Activated CD8-positive, alpha-beta memory T cell treated with anti-CD3 and anti-CD28 coated beads, Interleukin-2, amount 50 U/mL, for 1 hour (primary cell): ENCODE measurements around the gene CFI.
"Not testable (repeated sequence)": the region's sequence is repeated elsewhere in the genome, so short reads cannot be mapped to it uniquely, and the experiment has no call there.

ENCODE experiments used
- DNase-seq: peaks from one replicate; pipeline ENCODE4 v3.0.0-alpha.2; 2020; ENCODE audit errors: extremely low read depth

The CFI gene

DNA sequence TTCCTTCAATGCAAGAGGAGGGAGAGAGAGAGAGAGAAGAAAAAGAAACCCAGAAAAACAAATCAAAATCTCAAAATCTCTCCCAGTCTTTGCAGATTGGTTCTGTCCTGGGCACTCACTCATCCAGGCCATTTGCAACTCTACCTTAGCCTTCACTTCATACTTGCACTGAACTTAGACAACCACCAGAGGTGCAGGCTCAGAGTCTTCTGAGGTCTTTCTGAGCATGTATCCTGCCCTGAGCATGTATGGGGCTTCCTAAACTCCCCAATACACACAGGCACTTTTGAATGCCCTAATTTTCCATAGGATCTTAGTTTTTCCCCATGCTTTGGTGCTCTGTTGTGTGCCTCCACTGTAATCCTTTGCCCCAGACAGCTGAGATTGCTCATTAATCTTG is 2.9 kb downstream of the CFI start:
- DNase-seq = no peak

DNA sequence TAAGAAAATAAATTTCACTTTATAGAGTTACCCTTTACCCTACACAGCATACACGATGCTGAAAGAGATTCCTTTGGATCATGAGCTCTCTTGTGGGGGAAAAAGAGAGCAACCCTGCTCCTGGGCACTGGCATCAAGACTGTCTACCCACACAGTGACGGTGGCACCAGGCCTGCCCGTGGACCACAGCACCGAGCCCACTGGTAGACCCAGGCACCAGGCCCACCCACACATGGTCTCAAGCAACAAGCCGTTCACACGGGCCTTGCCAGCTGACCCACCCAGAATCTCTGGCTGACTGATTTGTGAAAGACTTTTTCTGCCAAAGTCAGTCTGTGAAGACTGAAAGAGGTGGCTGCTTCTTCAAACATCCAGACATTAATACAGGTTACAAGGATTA is 6.7 kb downstream of the CFI start:
- no peak for DNase-seq

DNA sequence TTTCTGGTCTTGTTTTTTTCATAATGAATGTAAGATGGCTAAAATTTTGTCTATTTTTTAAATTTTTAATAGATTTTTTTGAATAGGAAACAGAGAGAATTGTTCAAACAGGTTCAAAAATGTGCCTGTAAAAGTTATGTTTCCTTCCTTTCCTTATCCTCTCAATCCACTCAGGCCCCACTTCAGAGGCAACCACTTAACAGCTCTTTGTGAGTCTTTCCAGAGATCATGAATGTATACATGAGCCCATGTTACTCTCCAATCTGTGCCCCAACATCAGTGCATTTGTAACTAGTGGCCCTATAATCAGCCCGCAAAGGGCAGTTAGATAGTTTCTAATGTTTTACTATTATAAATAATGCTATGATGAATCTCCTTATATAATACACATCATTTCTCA is 14.0 kb downstream of the CFI start:
- no peak for DNase-seq

DNA sequence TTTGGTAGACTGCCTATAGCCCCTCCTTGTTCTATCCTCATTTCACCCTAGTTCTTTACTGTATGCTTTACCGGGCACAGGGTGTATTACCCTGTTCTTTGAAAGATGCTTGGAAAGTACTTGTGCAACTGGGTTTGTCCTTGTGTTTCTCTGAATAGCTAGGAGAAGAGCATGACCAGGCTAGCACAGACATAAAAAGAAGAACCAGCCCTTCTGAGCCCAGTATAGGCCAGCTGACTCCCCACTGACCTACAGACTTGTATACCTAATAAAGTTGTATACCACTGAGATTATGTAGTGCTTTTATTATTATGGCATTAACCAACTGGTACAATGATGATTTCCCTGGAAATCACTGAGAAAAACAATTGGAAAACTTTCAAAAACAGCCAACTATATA is 15.0 kb downstream of the CFI start:
- DNase-seq = no peak

DNA sequence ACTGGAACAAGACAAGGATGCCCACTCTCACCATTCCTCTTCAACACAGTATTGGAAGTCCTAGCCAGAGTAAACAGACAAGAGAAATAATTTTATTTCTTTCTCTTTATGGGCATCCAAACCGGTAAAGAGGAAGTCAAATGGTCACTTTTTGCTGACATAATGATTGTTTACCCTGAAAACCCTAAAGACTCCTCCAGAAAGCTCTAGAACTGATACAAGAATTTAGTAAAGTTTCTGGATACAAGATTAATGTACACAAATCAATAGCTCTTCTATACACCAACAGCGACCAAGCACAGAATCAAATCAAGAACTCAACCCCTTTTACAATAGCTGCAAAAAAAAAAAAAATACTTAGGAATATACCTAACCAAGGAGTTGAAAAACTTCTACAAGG is 19.7 kb downstream of the CFI start:
- DNase-seq = not testable (repeated sequence)

DNA sequence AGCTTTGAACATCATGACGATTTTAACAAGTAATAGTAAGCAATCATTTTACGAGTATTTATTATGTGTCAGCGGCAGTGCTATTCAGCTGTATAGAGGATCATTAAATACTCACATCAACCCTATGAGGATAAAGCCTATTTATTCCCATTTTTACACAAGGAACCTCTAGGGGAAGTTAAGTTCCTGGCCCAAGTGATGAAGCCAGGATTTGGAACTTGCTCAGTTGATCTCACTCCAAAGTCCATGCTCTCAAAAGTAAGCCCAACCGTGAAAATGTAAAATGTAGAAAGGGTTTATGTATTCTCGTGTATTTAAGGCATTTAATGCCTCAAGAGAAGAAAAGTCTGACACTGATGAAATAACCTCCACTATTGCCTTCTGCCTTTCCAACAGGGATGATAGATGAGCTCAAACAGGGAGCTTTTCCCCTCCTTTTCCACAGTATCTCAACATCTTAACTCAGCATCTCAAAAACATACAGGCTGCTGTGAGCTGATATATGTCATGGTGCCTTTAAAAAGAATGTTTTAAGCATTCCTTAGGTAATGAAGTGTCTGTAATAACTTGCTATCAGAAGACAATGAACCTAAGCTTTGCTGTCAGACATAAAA is 36.9 kb downstream of the CFI start:
- no peak for DNase-seq

DNA sequence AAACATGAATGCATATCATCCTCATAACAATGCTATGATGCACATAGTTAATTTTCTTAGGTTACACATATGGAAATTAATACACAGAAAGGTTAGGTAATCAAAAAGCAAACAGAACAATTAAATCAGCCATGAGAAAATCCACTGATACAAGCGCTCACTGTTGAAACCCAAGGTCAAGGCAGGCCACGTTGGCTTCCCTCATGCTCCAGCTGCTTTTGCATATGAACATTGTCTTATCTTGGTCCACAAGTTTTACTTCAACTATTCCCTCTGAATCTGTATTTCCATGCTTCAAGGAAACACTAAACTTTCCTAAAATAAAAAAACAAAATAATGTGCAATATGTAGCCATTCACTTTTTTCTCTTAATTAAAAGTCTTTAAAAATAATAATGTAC is 37.4 kb downstream of the CFI start:
- no peak for DNase-seq

DNA sequence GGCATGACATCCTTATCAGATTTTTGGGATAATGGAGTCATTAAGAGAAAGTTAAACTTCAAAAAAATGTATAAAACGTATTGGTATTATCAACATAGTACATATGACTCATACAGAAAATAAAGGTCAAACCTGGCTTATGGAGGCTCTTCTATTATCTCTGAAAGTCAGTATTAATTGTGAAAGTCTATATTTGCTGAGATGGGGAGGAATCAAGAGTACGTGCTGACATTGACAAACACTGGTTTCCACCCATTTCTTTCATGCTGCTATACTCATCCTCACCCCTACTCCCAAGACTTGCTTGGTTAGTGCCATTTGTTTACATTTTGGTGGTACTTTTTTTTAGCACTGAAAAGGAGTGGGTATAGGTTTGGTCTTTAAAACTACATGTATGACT is 41.1 kb downstream of the CFI start:
- no peak for DNase-seq

DNA sequence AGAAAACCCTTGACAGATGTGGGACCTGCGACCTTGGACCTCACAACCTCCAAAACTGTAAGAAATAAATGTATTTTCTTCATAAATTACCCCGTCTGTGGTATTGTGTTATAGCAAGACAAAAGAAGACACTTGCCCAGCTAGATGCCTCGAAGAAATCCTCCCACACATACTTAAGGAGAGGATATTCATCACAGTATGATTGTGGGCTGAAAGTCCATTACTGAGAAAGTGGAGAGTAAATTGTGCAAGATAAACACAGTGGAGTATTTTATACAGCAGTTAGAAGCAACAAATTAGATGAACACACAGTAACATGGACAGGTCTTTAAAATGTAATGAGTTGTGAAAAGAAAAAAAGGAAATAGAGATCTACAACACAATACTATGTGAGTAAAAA is 46.1 kb downstream of the CFI start:
- no peak for DNase-seq

DNA sequence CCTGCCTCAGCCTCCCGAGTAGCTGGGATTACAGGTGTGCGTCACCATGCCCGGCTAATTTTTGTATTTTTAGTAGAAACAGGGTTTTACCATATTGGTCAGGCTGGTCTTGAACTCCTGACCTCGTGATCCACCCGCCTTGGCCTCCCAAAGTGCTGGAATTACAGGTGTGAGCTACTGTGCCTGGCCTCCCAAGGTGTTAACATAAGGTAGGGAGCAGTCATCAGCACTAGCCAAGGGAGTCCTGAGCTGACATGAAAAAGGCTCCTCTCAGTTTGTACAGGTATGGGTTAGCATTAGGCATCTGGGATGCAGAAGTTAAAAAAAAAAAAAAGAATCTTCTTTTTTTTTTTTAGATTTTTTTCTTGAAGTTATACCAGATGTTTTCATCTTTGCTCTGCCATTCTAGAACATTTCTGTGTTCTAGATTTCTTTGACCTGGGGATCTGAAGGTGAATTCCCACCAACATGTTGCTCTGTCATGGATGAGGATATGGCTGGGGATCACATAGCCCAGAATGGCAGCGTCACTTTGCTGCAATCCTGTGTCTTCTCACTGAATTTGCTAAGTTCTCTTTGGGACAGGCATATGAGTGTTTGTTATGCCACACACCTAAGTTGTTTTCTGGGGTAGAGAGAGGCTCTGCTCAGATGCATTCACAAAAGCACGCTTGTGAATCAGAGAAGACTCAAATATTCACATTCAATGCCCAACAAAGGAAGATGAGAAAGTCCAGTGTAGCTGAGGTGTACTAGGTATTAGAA is 47.5 kb downstream of the CFI start:
- no peak for DNase-seq

DNA sequence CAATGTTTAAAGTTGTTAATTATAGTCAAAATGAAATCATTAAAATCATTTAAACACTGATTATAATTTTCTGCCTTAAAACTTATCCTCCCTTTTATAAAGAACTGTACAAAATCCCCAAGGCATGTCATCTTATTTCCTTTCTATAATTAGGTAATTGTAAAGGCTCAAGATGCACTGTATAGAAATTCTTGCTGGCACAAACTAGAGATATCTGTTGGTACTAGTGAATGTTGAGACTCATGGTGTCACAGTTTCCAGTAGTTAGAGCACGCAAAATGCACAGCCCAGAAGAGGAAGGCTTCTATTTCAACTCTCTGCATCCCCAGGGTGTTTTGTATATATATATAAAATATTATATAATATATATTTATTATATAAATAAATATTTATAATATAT is 49.3 kb downstream of the CFI start:
- DNase-seq = no peak

DNA sequence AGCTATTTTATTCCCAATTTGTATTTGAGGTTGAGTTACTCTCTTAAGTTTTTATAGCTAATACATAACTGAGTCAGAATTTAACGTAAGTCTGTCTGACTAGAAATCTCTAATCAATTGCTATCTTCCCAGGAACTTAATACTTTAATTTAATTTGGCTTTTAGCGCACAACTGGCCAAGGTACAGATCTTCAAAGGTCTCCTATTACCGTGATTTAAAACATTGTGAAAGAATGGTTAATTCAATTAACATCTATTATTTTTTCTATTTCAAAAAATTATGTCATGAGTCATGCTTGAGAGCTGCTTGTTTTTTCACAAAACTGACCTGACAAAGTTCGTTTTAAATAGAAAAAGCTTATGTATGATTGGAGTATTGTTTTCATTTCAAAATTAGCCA is 49.9 kb downstream of the CFI start:
- no peak for DNase-seq

DNA sequence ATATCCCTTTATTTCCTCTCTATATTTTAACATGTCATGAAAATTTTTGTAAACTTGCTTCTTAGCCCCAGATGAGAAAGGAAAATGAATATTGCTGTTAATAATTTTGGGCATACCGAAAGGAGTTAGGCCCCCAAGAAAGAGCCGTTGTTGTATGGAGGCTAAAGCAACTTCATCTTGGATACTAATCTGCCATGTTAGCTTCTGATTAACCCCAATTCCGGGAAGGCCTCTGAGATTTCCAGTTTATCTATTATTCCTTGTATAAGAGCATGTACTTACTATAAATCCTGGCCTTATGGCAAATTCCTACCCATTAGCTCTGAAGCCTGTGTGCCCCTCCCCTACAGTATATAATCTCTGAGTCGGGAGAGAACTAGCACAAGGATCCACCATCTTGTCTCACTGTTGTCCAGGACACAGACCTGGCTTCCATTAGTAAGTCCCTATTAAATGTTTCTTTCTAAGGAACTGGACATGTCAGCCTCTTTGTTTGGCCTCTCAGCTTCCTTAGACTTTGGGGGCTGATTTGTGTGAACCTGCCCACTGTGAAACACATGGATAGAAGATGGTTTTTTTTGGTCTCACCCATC is 51.1 kb downstream of the CFI start:
- no peak for DNase-seq

DNA sequence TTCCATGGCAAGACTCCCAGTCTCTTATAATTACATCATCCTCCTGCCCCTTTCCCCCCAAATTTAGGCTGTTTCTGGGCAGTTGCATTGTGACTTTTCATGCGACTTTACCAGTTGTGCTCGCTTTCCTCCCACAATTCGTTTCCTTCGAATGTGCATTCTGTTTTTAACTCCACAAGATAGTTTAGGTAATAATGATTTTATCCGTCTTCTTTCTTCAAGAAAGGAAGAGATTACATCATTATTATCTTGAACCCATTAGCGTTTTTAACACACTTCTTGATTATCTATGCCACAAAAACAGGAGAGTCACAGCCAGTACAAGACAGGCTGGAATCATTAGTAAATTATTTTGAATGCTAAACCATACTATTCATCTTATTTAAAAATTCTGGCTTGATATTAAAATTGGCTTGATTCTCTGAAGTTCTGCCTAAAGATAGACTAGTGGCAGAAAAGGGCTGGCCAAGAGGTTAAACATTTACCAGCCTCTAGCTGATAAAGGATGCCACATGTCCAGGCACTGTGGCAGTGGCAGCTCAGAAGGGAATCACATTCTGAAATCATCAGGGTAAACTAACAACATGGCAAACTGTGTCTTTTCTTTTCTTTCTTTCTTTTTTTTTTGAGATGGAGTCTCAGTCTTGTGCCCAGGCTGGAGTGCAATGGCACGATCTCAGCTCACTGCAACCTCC is 52.3 kb downstream of the CFI start:
- no peak for DNase-seq

DNA sequence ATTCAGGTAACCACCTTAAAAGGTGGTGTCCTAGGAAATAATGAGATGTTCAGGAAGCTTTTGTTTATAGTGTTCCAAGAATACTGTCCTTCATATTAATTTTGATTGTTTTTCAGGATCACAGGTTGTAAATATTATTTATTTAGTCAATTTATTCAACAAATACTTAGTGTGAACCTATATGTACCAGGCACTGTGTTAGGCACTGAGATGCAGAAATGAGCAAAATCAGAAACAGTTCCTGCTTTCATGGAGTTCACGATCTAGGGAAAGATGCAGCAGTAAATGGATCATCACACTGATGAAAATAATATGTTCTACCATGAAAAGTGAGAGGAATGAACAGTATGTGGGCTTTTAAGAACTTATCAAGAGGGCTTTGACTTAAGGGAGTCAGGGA is 53.7 kb downstream of the CFI start:
- DNase-seq = no peak

DNA sequence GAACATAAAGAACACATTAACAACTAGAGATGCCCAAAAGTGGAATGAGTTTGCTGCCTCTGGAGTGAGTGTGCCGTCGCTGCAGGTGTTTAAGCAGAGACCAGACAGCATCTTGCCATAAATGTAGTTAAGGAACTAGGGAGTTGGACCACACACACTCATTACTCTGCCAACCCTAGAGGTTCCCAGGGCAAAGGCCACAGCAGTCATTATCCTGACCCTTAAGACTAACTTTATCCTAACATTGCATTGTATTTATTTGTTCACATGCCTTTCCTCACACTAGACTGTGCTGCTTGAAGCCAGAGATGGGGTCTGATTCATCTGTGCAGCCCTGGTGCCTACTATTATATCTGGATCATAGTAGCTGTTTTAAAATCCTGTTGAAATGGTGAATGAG is 55.1 kb downstream of the CFI start:
- DNase-seq = no peak

DNA sequence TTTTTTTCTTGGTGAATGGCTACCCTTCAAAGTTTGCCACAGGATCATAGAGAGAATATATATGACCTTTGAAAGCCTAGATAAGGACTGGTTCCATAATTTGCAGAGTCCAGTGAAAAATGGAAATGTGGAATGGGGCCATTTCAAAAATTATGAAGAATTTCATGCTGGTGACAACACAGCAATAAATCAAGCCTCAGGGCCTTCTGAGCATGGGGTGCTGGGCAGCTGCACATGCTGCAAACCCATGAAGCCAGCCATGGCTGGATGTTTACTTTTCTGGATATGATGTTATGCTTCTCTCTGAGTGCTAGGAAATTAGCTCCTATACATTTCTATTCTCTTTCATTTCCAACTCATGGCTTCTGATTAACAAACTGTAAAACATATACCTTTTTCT is 56.0 kb downstream of the CFI start:
- no peak for DNase-seq

DNA sequence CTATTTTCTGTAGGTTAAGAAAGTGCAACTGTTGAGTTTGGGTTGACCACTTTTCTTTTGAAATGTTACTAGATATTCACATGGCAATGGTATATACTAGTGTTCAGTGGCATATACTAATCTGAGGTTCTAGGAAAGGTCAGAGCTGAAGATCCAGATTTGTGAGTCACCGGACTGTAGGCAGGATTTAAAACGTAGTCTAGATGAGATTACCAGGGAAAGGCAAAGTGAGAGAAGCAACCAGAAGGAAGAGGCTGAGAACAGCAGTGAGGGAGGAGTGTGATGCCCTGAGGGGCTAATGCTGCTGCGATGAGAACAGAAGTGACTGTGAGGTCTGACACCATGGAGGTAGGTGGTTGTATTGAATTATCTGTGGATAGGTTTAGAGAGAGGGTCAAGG is 62.3 kb downstream of the CFI start:
- DNase-seq = no peak

DNA sequence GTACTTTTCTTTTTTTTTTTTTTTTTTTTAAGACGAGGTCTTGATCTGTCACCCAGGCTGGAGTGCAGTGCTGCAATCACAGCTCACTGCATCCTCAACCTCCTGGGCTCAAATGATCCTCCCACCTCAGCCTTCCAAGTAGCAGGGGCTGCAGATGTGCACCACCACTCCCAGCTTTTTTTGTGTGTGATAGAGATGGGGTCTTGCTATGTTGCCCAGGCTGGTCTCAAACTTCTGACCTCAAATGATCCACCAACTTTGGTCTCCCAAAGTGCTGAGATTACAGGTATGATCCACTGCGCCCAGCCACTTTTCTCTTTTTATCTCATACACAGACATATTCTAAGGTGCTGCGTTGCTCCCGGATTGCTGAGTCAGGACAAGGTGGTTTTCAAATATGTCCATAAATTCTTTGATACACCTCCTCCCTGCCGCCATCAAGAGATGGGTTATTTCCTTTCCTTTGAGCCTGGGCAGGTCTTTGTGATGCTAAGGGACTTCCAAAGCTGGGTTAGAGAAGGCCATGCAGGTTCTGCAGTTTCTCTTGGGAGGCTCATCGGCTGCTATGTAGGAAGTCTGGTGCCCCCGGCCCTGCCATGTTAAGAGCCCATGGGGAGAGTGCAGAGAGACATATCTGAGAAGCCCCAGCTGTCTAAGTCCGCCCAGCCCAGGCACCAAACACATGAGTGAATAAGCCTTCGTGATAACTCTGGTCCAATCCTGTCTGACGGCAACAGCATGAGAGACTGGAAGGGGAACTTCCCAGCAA is 63.5 kb downstream of the CFI start:
- DNase-seq = no peak

DNA sequence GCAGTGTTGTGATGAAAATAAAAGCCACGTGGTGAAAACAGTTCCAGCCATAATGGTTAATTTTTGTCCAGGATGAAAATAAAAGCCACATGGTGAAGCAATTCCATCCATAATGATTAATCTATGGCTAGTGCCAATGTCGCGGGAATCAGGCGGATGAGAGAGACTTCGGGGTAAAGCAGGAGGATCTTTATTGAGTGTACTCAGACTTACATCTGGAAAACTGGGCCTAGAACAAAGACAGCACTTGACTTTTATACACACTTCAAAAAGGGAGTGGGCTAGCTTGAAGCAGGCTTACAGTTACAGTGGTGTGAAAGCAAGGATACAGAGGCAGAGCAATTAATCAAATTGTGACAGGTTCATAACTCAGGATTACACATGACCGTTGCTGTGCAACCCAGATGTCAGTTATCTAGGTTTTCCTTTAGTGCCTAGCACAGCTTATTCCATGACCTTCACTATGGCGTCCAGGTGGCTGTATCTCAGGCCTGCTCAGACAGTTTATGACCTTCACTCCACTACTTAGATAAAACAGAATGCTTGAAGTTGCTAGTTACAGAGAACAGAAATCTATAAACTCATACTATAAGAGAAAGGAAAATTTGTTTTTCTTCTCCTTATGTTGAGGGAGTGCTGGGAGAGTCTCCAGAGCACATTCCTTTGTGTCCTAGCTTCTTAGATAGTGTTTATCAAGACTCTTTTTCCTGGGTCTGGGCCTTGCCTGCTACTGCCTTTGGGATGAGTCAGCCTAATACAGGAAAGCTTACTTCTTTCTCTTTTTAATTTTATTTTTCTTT is 66.0 kb downstream of the CFI start:
- DNase-seq = no peak

DNA sequence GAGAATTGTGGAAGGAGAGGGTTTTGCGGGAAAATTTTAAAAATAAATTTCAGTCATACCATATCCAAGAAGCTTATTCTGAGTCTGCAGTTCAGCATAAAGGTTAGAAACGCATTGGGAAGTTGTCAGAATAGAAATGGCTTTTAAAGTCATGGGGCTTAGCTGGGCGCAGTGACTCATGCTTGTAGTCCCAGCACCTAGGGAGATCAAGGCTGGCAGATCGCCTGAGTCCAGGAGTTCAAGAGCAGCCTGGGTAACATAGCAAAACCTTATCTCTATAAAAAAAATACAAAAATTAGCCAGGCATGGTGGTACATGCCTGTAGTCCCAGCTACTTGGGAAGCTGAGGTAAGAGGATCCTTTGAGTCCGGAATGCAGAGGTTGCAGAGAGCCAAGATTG is 68.1 kb downstream of the CFI start:
- DNase-seq = no peak
